K562 (cell line): ENCODE measurements around the gene NTRK1. TPM values are rescaled to one million over a fixed set of nuclear protein-coding genes. Genes with fewer than 3 reads are reported as not detected.

Experiments
- BHLHE40 ChIP-seq: IDR thresholded peaks from 2 replicates; pipeline ENCODE4 v1.6.1; 2011; ENCODE audit warnings: low read length, improper control_type of control experiment
- BRD4 ChIP-seq: fragments of 200-600 bp; sonication (generic); IDR thresholded peaks from 2 replicates; pipeline ENCODE4 v1.6.1; 2017; ENCODE audit warnings: inconsistent platforms
- CTCFL ChIP-seq: IDR thresholded peaks from 2 replicates; pipeline ENCODE4 v1.6.1; 2011; ENCODE audit warnings: borderline replicate concordance, low read depth, mild to moderate bottlenecking, moderate library complexity, low read length; ENCODE audit not compliant: insufficient read depth, poor library complexity, severe bottlenecking
- DACH1 ChIP-seq: fragments of 450-650 bp; IDR thresholded peaks from 2 replicates; pipeline ENCODE4 v1.6.1; 2018; ENCODE audit not compliant: partially characterized antibody
- FOXA1 ChIP-seq: fragments of 450-650 bp; IDR thresholded peaks from 2 replicates; pipeline ENCODE4 v1.6.1; 2016; ENCODE audit warnings: mild to moderate bottlenecking, borderline replicate concordance
- GATAD2A ChIP-seq: fragments of 450-650 bp; IDR thresholded peaks from 2 replicates; pipeline ENCODE4 v1.6.1; 2017
- GTF2E2 ChIP-seq: fragments of 200-800 bp; sonication (Bioruptor generic); IDR thresholded peaks from 2 replicates; pipeline ENCODE4 v1.6.1; 2016; ENCODE audit warnings: missing genetic modification characterization, missing compliant biosample characterization
- HNRNPK ChIP-seq: fragments of 200-400 bp; formaldehyde crosslinking; IDR thresholded peaks from one replicate; pipeline ENCODE4 v1.6.1; 2018; ENCODE audit warnings: mild to moderate bottlenecking, low read depth, low read length; ENCODE audit not compliant: poor library complexity, severe bottlenecking
- KLF10 ChIP-seq: fragments of 250-450 bp; sonication (Bioruptor Pico); IDR thresholded peaks from 2 replicates; pipeline ENCODE4 v1.6.1; 2021; ENCODE audit warnings: matching md5 sums
- MTA2 ChIP-seq: fragments of 450-650 bp; IDR thresholded peaks from 2 replicates; pipeline ENCODE4 v1.6.1; 2016; ENCODE audit warnings: low read depth
- NCOR1 ChIP-seq: fragments of 450-650 bp; IDR thresholded peaks from 2 replicates; pipeline ENCODE4 v1.6.1; 2016; ENCODE audit warnings: mild to moderate bottlenecking, moderate library complexity
- POLR2H ChIP-seq: IDR thresholded peaks from 2 replicates; pipeline ENCODE4 v1.6.1; 2016; ENCODE audit warnings: missing genetic modification characterization, low read depth, mild to moderate bottlenecking, control low read depth, missing compliant biosample characterization, moderate library complexity
- RBBP5 ChIP-seq: fragments of 200-600 bp; sonication (generic); IDR thresholded peaks from 2 replicates; pipeline ENCODE4 v1.6.1; 2012; ENCODE audit warnings: borderline replicate concordance, mild to moderate bottlenecking, low read length, control low read depth, inconsistent platforms; ENCODE audit not compliant: insufficient read depth, poor library complexity, severe bottlenecking
- RBM22 ChIP-seq: fragments of 200-400 bp; formaldehyde crosslinking; IDR thresholded peaks from 2 replicates; pipeline ENCODE4 v1.6.1; 2018; ENCODE audit warnings: low read length, low read depth; ENCODE audit not compliant: poor library complexity, severe bottlenecking
- SMC3 ChIP-seq: conservative IDR thresholded peaks from 2 replicates; pipeline ENCODE4 v1.6.1; 2011; ENCODE audit warnings: low read depth, low read length, improper control_type of control experiment; ENCODE audit not compliant: insufficient read depth
- TGIF2 ChIP-seq: sonication (generic); formaldehyde crosslinking; IDR thresholded peaks from 2 replicates; pipeline ENCODE4 v1.8.1; 2022; ENCODE audit warnings: mild to moderate bottlenecking, missing genetic modification reagents, moderate library complexity
- ZBTB7A ChIP-seq: IDR thresholded peaks from 2 replicates; pipeline ENCODE4 v1.6.1; 2011; ENCODE audit warnings: low read depth, mild to moderate bottlenecking, low read length, moderate library complexity, borderline replicate concordance; ENCODE audit not compliant: control insufficient read depth
- ZNF518B ChIP-seq: fragments of 250-450 bp; sonication (Bioruptor Pico); IDR thresholded peaks from 2 replicates; pipeline ENCODE4 v1.5.0; 2021; ENCODE audit warnings: mild to moderate bottlenecking, moderate library complexity
- ZNF717 ChIP-seq: fragments of 250-450 bp; sonication (Bioruptor Pico); IDR thresholded peaks from 2 replicates; pipeline ENCODE4 v1.5.0; 2021
- ZNF740 ChIP-seq, 3 experiments: fragments of 200-800 bp in 1 of 3; sonication (Bioruptor generic) in 1 of 3; sonication (generic) in 1 of 3; formaldehyde crosslinking in 1 of 3; IDR thresholded peaks; 2 replicates each; pipeline versions ENCODE4 v1.6.1 to v1.8.0; 2016 to 2022; ENCODE audit warnings: mild to moderate bottlenecking in 2 of 3, missing compliant biosample characterization in 2 of 3, missing genetic modification characterization in 2 of 3, missing genetic modification reagents in 1 of 3
- ZNF778 ChIP-seq: fragments of 450-650 bp; formaldehyde crosslinking; IDR thresholded peaks from 2 replicates; pipeline ENCODE4 v1.4.0; 2020; ENCODE audit warnings: mild to moderate bottlenecking, moderate library complexity
- polyA plus RNA-seq, 8 experiments: library from polyadenylated mRNA; depleted of rRNA in 4 of 8; stranded (reverse) in 5 of 8; unstranded in 3 of 8; fragments of >200 nt; fragmentation: Nextera tagmentation in 2 of 8; fragmentation: Illumina TruSeq in 1 of 8; extraction: Ambion mirVana in 2 of 8; extraction: Trizol in 1 of 8; gene quantifications; 2 replicates each; pipeline versions ENCODE4 v1.2.1 to v1.2.3, GENCODE V29; 2011 to 2014; ENCODE audit warnings: inconsistent platforms in 1 of 8, missing spikeins in 1 of 8
- total RNA-seq, 7 experiments: library from RNA; depleted of rRNA in 6 of 7; stranded (reverse); fragments of >200 nt in 6 of 7; fragmentation: Illumina TruSeq in 2 of 7; extraction: Trizol in 2 of 7; gene quantifications; 2 replicates each; pipeline versions ENCODE4 v1.2.1 to v1.2.3, GENCODE V29; 2011 to 2021; ENCODE audit warnings: low replicate concordance in 1 of 7

Gene NTRK1
- total and polyA plus RNA-seq, 9 of the 15 experiments (the other 6 are each of a cell fraction or from before 2014, with no cell fraction given): 0.46 to 30.0 (median 7.9) TPM

- no peak for TF ChIP-seq HNRNPK
- no peak; the same call in 1 of the 2 replicates for TF ChIP-seq NCOR1
- no peak for TF ChIP-seq DACH1
- TF ChIP-seq ZNF717 (CRISPR knock-in tag): no peak
- no peak for TF ChIP-seq CTCFL
- no peak for TF ChIP-seq SMC3
- TF ChIP-seq RBBP5: peak; percentile 19
- TF ChIP-seq ZBTB7A: peak; percentile 77; the same call in 1 of the 2 replicates
- TF ChIP-seq BRD4: no peak
- TF ChIP-seq TGIF2 (CRISPR knock-in tag): no peak
- TF ChIP-seq RBM22: no peak
- no peak for TF ChIP-seq POLR2H
- no peak for TF ChIP-seq GTF2E2
- no peak for TF ChIP-seq GATAD2A
- TF ChIP-seq ZNF740 (CRISPR knock-in tag; IDR thresholded peaks at IDR 0.05): peak; percentile 67; the same call in 1 of the 2 replicates
- no peak for TF ChIP-seq ZNF740 (tag; IDR thresholded peaks at IDR 0.05)
- TF ChIP-seq ZNF518B (CRISPR knock-in tag): no peak
- TF ChIP-seq ZNF778 (CRISPR knock-in tag): no peak
- no peak for TF ChIP-seq FOXA1
- no peak for TF ChIP-seq BHLHE40
- TF ChIP-seq KLF10 (CRISPR knock-in tag): no peak
- TF ChIP-seq MTA2: no peak
Observed at GRCh38 chr1:156866249-156866909, 5.7 kb downstream of the NTRK1 start (continued).
